Measurements from ENCODE around the gene SYNGR2. TPM values are rescaled to one million over a fixed set of nuclear protein-coding genes. Genes with fewer than 3 reads are reported as not detected.

SYNGR2 gene
- polyA plus RNA-seq, 3 donors, result 270 to 402 (median 350) TPM

GRCh38 chr17:78180083-78180482 is 11.7 kb downstream of the SYNGR2 start:
- Histone ChIP-seq H3K79me2 (ENCODE audit: insufficient read depth, low read length) (peaks cover 40% of the 10 kb centered on the region), H3K27me3 (ENCODE audit: control insufficient read depth in 2 of 2, insufficient read depth in 2 of 2, low read length in 2 of 2) (no peaks in the 10 kb centered on the region), H3K9me3 (replicated peaks in 1 of 2; ENCODE audit: control insufficient read depth in 1 of 2, insufficient read depth in 1 of 2, low read length in 2 of 2) (no peaks in the 10 kb centered on the region), H4K20me1 (ENCODE audit: insufficient read depth, low read length) (no peaks in the 10 kb centered on the region), H3K4me1 (ENCODE audit: control insufficient read depth in 1 of 2, insufficient read depth in 2 of 2, low read length in 2 of 2) (peaks cover 26 to 34% of the 10 kb centered on the region in 2 donors), H2AFZ (ENCODE audit: insufficient read depth, low read depth, low read length, poor library complexity, severe bottlenecking) (no peak overlapping the region), H3K4me2 (replicated peaks; ENCODE audit: extremely low read depth, low read length, poor library complexity, severe bottlenecking) (no peak overlapping the region), H3K9ac (ENCODE audit: insufficient read depth, low read length, poor library complexity, severe bottlenecking) (no peak overlapping the region), H3K36me3 (replicated peaks in 1 of 2; ENCODE audit: control insufficient read depth in 1 of 2, insufficient read depth in 2 of 2, low read length in 2 of 2) (peaks cover 0 to 4% of the 10 kb centered on the region in 2 donors), H3K4me3 (replicated peaks in 1 of 3; ENCODE audit: low read depth in 2 of 3, low read length in 3 of 3) (no peak overlapping the region), H3K27ac (ENCODE audit: low read depth in 1 of 2, low read length in 2 of 2) (peak overlapping the region in 1 of 2 donors; percentile 15)
- Mint-ChIP-seq H3K9me3 (no peaks in the 10 kb centered on the region), H3K27me3 (ENCODE audit: low read depth in 3 of 3) (peaks cover 0 to 2% (median 0%) of the 10 kb centered on the region in 3 donors), H3K4me3 (no peak overlapping the region), H3K27ac (peak overlapping the region in 1 of 7 donors; percentile 87), H3K36me3 (peaks cover 22 to 52% of the 10 kb centered on the region in 2 donors), H3K4me1 (peaks cover 42% of the 10 kb centered on the region)
- WGBS (ENCODE audit: insufficient coverage), result 89% methylated on average over 3 of the region's 14 CpGs
- no peak for DNase-seq
- no peak for TF ChIP-seq CTCF (IDR thresholded peaks at IDR 0.05)
- intact Hi-C loops (cut with micrococcal nuclease), result no loop called here

- peak overlapping the region in 2 of 7 donors; percentile 6 to 39 for H3K27ac Mint-ChIP-seq
- H3K4me1 Mint-ChIP-seq, result peaks cover 39% of the 10 kb centered on the region
- no peak overlapping the region for H3K4me3 Mint-ChIP-seq
- intact Hi-C loops (cut with micrococcal nuclease), result no loop called here
- WGBS (ENCODE audit: insufficient coverage), result no CpG with 5 or more reads among the region's 2 CpGs
- no peaks in the 10 kb centered on the region for H3K9me3 Mint-ChIP-seq
- DNase-seq, result no peak
- Histone ChIP-seq H2AFZ (ENCODE audit: insufficient read depth, low read depth, low read length, poor library complexity, severe bottlenecking) (no peak overlapping the region), H3K27me3 (ENCODE audit: control insufficient read depth in 2 of 2, insufficient read depth in 2 of 2, low read length in 2 of 2) (no peaks in the 10 kb centered on the region), H3K9ac (ENCODE audit: insufficient read depth, low read length, poor library complexity, severe bottlenecking) (no peak overlapping the region), H3K4me1 (ENCODE audit: control insufficient read depth in 1 of 2, insufficient read depth in 2 of 2, low read length in 2 of 2) (peaks cover 22 to 32% of the 10 kb centered on the region in 2 donors), H3K9me3 (replicated peaks in 1 of 2; ENCODE audit: control insufficient read depth in 1 of 2, insufficient read depth in 1 of 2, low read length in 2 of 2) (no peaks in the 10 kb centered on the region), H4K20me1 (ENCODE audit: insufficient read depth, low read length) (no peaks in the 10 kb centered on the region), H3K4me2 (replicated peaks; ENCODE audit: extremely low read depth, low read length, poor library complexity, severe bottlenecking) (no peak overlapping the region), H3K4me3 (replicated peaks in 1 of 3; ENCODE audit: low read depth in 2 of 3, low read length in 3 of 3) (no peak overlapping the region), H3K79me2 (ENCODE audit: insufficient read depth, low read length) (peaks cover 42% of the 10 kb centered on the region), H3K27ac (ENCODE audit: low read depth in 1 of 2, low read length in 2 of 2) (no peak overlapping the region), H3K36me3 (replicated peaks in 1 of 2; ENCODE audit: control insufficient read depth in 1 of 2, insufficient read depth in 2 of 2, low read length in 2 of 2) (peaks cover 0 to 4% of the 10 kb centered on the region in 2 donors)
- peaks cover 18 to 48% of the 10 kb centered on the region in 2 donors for H3K36me3 Mint-ChIP-seq
- no peak for TF ChIP-seq CTCF (IDR thresholded peaks at IDR 0.05)
- peaks cover 0 to 2% (median 0%) of the 10 kb centered on the region in 3 donors for H3K27me3 Mint-ChIP-seq (ENCODE audit: low read depth in 3 of 3)
These were observed 12.1 kb downstream of the SYNGR2 start for GRCh38 chr17:78180508-78180907.

Measured in CD14-positive monocyte (primary cell).